Measurements from ENCODE around the gene DEFB114. TPM values are rescaled to one million over a fixed set of nuclear protein-coding genes. Genes with fewer than 3 reads are reported as not detected.

DEFB114 gene
- total and polyA plus RNA-seq, 2 of the 13 experiments (the other 11 are each of a cell fraction or from before 2014, with no cell fraction given): not detected

DNA sequence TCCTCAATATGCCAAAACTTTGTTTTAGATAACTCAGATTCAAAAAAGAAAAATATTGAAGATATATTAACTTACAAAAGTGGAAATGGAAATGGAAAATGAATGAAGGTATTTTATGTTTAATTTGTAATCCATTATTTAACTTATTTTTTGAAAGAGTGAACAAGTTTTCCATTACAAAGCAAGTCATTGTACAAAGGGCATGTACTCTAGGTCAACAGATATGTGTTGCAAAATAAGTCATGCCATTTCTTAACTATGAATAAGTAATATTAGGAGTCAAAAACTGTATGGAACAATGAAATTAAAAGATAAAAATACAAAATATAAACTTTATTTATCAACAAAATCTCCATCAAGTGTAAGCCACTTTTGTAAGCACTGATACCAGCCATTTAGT lies 31.3 kb upstream of the DEFB114 start (continued):
- TF ChIP-seq ZNF264 (CRISPR knock-in tag; IDR thresholded peaks at IDR 0.05) (no peak), THYN1 (CRISPR knock-in tag; IDR thresholded peaks at IDR 0.05; ENCODE audit: borderline replicate concordance, low read depth) (no peak), ZNF788 (CRISPR knock-in tag; IDR thresholded peaks at IDR 0.05; ENCODE audit: borderline replicate concordance) (no peak), ZNF253 (CRISPR knock-in tag; IDR thresholded peaks at IDR 0.05; ENCODE audit: borderline replicate concordance) (no peak)
- TF ChIP-seq, protein P1, sequence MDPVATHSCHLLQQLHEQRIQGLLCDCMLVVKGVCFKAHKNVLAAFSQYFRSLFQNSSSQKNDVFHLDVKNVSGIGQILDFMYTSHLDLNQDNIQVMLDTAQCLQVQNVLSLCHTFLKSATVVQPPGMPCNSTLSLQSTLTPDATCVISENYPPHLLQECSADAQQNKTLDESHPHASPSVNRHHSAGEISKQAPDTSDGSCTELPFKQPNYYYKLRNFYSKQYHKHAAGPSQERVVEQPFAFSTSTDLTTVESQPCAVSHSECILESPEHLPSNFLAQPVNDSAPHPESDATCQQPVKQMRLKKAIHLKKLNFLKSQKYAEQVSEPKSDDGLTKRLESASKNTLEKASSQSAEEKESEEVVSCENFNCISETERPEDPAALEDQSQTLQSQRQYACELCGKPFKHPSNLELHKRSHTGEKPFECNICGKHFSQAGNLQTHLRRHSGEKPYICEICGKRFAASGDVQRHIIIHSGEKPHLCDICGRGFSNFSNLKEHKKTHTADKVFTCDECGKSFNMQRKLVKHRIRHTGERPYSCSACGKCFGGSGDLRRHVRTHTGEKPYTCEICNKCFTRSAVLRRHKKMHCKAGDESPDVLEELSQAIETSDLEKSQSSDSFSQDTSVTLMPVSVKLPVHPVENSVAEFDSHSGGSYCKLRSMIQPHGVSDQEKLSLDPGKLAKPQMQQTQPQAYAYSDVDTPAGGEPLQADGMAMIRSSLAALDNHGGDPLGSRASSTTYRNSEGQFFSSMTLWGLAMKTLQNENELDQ (CRISPR knock-in tag; IDR thresholded peaks at IDR 0.05; ENCODE audit: borderline replicate concordance): no peak
- TF ChIP-seq, protein P2, sequence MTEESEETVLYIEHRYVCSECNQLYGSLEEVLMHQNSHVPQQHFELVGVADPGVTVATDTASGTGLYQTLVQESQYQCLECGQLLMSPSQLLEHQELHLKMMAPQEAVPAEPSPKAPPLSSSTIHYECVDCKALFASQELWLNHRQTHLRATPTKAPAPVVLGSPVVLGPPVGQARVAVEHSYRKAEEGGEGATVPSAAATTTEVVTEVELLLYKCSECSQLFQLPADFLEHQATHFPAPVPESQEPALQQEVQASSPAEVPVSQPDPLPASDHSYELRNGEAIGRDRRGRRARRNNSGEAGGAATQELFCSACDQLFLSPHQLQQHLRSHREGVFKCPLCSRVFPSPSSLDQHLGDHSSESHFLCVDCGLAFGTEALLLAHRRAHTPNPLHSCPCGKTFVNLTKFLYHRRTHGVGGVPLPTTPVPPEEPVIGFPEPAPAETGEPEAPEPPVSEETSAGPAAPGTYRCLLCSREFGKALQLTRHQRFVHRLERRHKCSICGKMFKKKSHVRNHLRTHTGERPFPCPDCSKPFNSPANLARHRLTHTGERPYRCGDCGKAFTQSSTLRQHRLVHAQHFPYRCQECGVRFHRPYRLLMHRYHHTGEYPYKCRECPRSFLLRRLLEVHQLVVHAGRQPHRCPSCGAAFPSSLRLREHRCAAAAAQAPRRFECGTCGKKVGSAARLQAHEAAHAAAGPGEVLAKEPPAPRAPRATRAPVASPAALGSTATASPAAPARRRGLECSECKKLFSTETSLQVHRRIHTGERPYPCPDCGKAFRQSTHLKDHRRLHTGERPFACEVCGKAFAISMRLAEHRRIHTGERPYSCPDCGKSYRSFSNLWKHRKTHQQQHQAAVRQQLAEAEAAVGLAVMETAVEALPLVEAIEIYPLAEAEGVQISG (CRISPR knock-in tag; IDR thresholded peaks at IDR 0.05): no peak

DNA sequence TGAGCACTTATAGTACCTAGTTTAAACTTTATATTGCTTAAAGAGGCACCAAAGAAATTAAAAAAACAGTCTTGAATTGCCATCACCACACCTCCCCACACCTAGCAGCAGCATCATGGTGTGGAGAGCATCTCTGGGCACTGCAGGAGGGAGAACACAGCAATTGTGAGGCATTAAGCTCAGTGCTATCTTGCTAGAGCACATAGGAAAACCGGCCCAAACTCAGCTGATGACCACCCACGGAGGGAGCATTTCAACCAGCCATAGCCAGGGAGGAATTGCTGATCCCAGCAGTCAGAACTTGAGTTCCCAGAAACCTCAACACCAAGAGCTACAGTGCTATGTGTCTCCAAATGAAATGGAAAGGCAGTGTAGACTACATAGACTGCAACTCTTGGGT lies 24.9 kb upstream of the DEFB114 start:
- H2AFZ ChIP-seq (ENCODE audit: low read length): no peak overlapping the region
- no peaks in the 10 kb centered on the region for H3K9me3 ChIP-seq (ENCODE audit: low read length)
- H3K27me3 ChIP-seq (ENCODE audit: control insufficient read depth in 1 of 2, insufficient read depth in 2 of 2, low read length in 2 of 2): no peaks in the 10 kb centered on the region
- 0% methylated on average over 2 of the region's 2 CpGs for WGBS (ENCODE audit: low lambda C conversion rate)
- TF ChIP-seq ZKSCAN5 (CRISPR knock-in tag; IDR thresholded peaks at IDR 0.05) (no peak), MAFF (IDR thresholded peaks at IDR 0.05; ENCODE audit: low read depth, low read length) (no peak), CCAR2 (optimal IDR thresholded peaks at IDR 0.05; ENCODE audit: low read depth, low read length) (no peak)
- TF ChIP-seq, protein P3, sequence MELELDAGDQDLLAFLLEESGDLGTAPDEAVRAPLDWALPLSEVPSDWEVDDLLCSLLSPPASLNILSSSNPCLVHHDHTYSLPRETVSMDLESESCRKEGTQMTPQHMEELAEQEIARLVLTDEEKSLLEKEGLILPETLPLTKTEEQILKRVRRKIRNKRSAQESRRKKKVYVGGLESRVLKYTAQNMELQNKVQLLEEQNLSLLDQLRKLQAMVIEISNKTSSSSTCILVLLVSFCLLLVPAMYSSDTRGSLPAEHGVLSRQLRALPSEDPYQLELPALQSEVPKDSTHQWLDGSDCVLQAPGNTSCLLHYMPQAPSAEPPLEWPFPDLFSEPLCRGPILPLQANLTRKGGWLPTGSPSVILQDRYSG (CRISPR knock-in tag; IDR thresholded peaks at IDR 0.05): no peak
- TF ChIP-seq, protein P4, sequence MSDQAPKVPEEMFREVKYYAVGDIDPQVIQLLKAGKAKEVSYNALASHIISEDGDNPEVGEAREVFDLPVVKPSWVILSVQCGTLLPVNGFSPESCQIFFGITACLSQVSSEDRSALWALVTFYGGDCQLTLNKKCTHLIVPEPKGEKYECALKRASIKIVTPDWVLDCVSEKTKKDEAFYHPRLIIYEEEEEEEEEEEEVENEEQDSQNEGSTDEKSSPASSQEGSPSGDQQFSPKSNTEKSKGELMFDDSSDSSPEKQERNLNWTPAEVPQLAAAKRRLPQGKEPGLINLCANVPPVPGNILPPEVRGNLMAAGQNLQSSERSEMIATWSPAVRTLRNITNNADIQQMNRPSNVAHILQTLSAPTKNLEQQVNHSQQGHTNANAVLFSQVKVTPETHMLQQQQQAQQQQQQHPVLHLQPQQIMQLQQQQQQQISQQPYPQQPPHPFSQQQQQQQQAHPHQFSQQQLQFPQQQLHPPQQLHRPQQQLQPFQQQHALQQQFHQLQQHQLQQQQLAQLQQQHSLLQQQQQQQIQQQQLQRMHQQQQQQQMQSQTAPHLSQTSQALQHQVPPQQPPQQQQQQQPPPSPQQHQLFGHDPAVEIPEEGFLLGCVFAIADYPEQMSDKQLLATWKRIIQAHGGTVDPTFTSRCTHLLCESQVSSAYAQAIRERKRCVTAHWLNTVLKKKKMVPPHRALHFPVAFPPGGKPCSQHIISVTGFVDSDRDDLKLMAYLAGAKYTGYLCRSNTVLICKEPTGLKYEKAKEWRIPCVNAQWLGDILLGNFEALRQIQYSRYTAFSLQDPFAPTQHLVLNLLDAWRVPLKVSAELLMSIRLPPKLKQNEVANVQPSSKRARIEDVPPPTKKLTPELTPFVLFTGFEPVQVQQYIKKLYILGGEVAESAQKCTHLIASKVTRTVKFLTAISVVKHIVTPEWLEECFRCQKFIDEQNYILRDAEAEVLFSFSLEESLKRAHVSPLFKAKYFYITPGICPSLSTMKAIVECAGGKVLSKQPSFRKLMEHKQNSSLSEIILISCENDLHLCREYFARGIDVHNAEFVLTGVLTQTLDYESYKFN (CRISPR knock-in tag; conservative IDR thresholded peaks at IDR 0.05): no peak
- ATAC-seq (no peak), DNase-seq (ENCODE audit: low spot score) (no peak), FAIRE-seq (no peak)
- in situ Hi-C loops (cut with HindIII; ENCODE audit: extremely low pct_ligation_motif_present, low pct_unique_long_range_greater_than_20kb) (no loop called here), intact Hi-C loops (cut with micrococcal nuclease; ENCODE audit: unreplicated experiment) (no loop called here)
- H3K9ac ChIP-seq (ENCODE audit: insufficient read depth, low read depth, low read length): no peak overlapping the region
- no peaks in the 10 kb centered on the region for H3K36me3 ChIP-seq (replicated peaks in 1 of 2; ENCODE audit: control insufficient read depth in 1 of 2, insufficient read depth in 2 of 2, low read length in 2 of 2)
- H3K4me3 ChIP-seq (replicated peaks in 1 of 3; ENCODE audit: insufficient read depth in 1 of 3, low read depth in 2 of 3, low read length in 3 of 3): no peak overlapping the region
- no peak overlapping the region for H3K4me2 ChIP-seq (ENCODE audit: low read depth, low read length)
- no peak overlapping the region for H3K27ac ChIP-seq (ENCODE audit: extremely low read length, insufficient read depth, low read length)
- ChIA-PET POLR2A (no interaction called here), CTCF (ENCODE audit: low intra/inter-chr PET ratio, low total read pairs) (no interaction called here)
- no TSS peak for BruUV-seq (replicated peaks)
- no peaks in the 10 kb centered on the region for H3K79me2 ChIP-seq (ENCODE audit: insufficient read depth, low read length)
- H3K4me1 ChIP-seq (ENCODE audit: insufficient read depth, low read length): no peaks in the 10 kb centered on the region
- H4K20me1 ChIP-seq (ENCODE audit: insufficient read depth, low read length): no peaks in the 10 kb centered on the region
